DOHH2 (cell line): ENCODE measurements around the gene FAM228B.
A peak's percentile ranks its signal among the peaks of the same experiment; 100 is the strongest.

Experiments used
- H3F3A ChIP-seq: fragments of 200-600 bp; sonication (generic), shearing (Covaris generic); 2 replicates; pipeline ENCODE4 v1.6.0; 2016; ENCODE audit warnings: antibody characterized with exemption, mild to moderate bottlenecking; ENCODE audit not compliant: control insufficient read depth, insufficient read depth
- H3K27ac ChIP-seq: fragments of 200-600 bp; sonication (generic); 2 replicates; pipeline ENCODE4 v1.5.1; 2014; ENCODE audit warnings: low read depth, mild to moderate bottlenecking, low read length, moderate library complexity
- H3K27me3 ChIP-seq: fragments of 200-600 bp; sonication (generic); 2 replicates; pipeline ENCODE4 v1.6.1; 2014; ENCODE audit warnings: mild to moderate bottlenecking, low read length, mixed read lengths; ENCODE audit not compliant: control insufficient read depth
- H3K36me3 ChIP-seq: fragments of 200-600 bp; sonication (generic); 2 replicates; pipeline ENCODE4 v1.6.1; 2014; ENCODE audit warnings: mild to moderate bottlenecking, low read length, moderate library complexity, mixed read lengths; ENCODE audit not compliant: control insufficient read depth
- H3K4me1 ChIP-seq: fragments of 200-600 bp; sonication (generic); 2 replicates; pipeline ENCODE4 v1.6.1; 2014; ENCODE audit warnings: mild to moderate bottlenecking, low read length, mixed read lengths; ENCODE audit not compliant: control insufficient read depth
- H3K4me2 ChIP-seq: fragments of 200-600 bp; sonication (generic); 2 replicates; pipeline ENCODE4 v1.6.0; 2014; ENCODE audit warnings: mild to moderate bottlenecking, low read length, moderate library complexity
- H3K4me3 ChIP-seq: fragments of 200-600 bp; sonication (generic); 2 replicates; pipeline ENCODE4 v1.5.1; 2014; ENCODE audit warnings: mild to moderate bottlenecking, low read length, mixed read lengths
- H3K79me2 ChIP-seq: fragments of 200-600 bp; sonication (generic); 2 replicates; pipeline ENCODE4 v1.6.1; 2014; ENCODE audit warnings: mild to moderate bottlenecking, low read length, mixed read lengths; ENCODE audit not compliant: control insufficient read depth
- H3K9me2 ChIP-seq: fragments of 200-600 bp; sonication (generic); replicated peaks from 2 replicates; pipeline ENCODE4 v1.6.1; 2014; ENCODE audit warnings: mild to moderate bottlenecking, low read length, mixed read lengths; ENCODE audit not compliant: control insufficient read depth
- H3K9me3 ChIP-seq: fragments of 200-600 bp; sonication (generic); 2 replicates; pipeline ENCODE4 v1.6.1; 2014; ENCODE audit warnings: antibody characterized with exemption, low read length, mixed read lengths; ENCODE audit not compliant: control insufficient read depth, insufficient read depth
- H4K20me1 ChIP-seq: fragments of 200-600 bp; sonication (generic); 2 replicates; pipeline ENCODE4 v1.6.0; 2014; ENCODE audit warnings: low read depth, mild to moderate bottlenecking, antibody characterized with exemption, low read length, moderate library complexity; ENCODE audit not compliant: control insufficient read depth, insufficient read depth
- CTCF ChIP-seq: fragments of 200-600 bp; sonication (generic); IDR thresholded peaks from one replicate; pipeline ENCODE4 v1.5.1; 2014; ENCODE audit warnings: antibody characterized with exemption, mild to moderate bottlenecking, low read depth, low read length; ENCODE audit not compliant: poor library complexity, severe bottlenecking
- EZH2phosphoT487 ChIP-seq: fragments of 200-600 bp; sonication (generic); IDR thresholded peaks from 2 replicates; pipeline ENCODE4 v1.6.1; 2017; ENCODE audit warnings: borderline replicate concordance, mild to moderate bottlenecking, antibody characterized with exemption, low read length, moderate library complexity, mixed read lengths

The FAM228B gene

GRCh38 chr2:24077879-24078278 lies 45.4 kb upstream of the FAM228B start:
- peaks cover 22% of the 10 kb centered on the region for H3K4me1 ChIP-seq
- peak overlapping the region; percentile 73 for H3K4me2 ChIP-seq
- H3K4me3 ChIP-seq = peak overlapping the region; percentile 93
- no peaks in the 10 kb centered on the region for H4K20me1 ChIP-seq
- no peaks in the 10 kb centered on the region for H3K9me2 ChIP-seq
- H3K27me3 ChIP-seq = no peaks in the 10 kb centered on the region
- 0 out of 2 replicates have a peak, but pooled peaks cover 7% of the 10 kb centered on the region for H3F3A ChIP-seq
- peaks cover 32% of the 10 kb centered on the region for H3K79me2 ChIP-seq
- no peaks in the 10 kb centered on the region for H3K9me3 ChIP-seq
- no peak overlapping the region for H3K27ac ChIP-seq
- H3K36me3 ChIP-seq = peaks cover 23% of the 10 kb centered on the region
- no peak for TF ChIP-seq EZH2phosphoT487
- no peak for TF ChIP-seq CTCF

GRCh38 chr2:24080701-24081100 lies 42.6 kb upstream of the FAM228B start:
- H3K4me2 ChIP-seq = no peak overlapping the region
- H3K9me2 ChIP-seq = no peaks in the 10 kb centered on the region
- peaks cover 5% of the 10 kb centered on the region for H3K79me2 ChIP-seq
- 0 out of 2 replicates have a peak, but pooled peaks cover 7% of the 10 kb centered on the region for H3F3A ChIP-seq
- H4K20me1 ChIP-seq = no peaks in the 10 kb centered on the region
- no peak overlapping the region for H3K27ac ChIP-seq
- no peaks in the 10 kb centered on the region for H3K9me3 ChIP-seq
- H3K36me3 ChIP-seq = peaks cover 7% of the 10 kb centered on the region
- H3K4me1 ChIP-seq = peaks cover 25% of the 10 kb centered on the region
- no peak overlapping the region for H3K4me3 ChIP-seq
- TF ChIP-seq EZH2phosphoT487 (no peak), CTCF (no peak)
- no peaks in the 10 kb centered on the region for H3K27me3 ChIP-seq

- no peaks in the 10 kb centered on the region for H3K27me3 ChIP-seq
- no peaks in the 10 kb centered on the region for H3K9me2 ChIP-seq
- H3K9me3 ChIP-seq = no peaks in the 10 kb centered on the region
- peak overlapping the region; percentile 55 for H3K27ac ChIP-seq
- peak overlapping the region; percentile 84 for H3K4me3 ChIP-seq
- no peak for TF ChIP-seq CTCF
- TF ChIP-seq EZH2phosphoT487 = no peak
- peaks cover 7% of the 10 kb centered on the region; the same call in 1 of the 2 replicates for H3F3A ChIP-seq
- peak overlapping the region; percentile 91 for H3K4me2 ChIP-seq
- H3K79me2 ChIP-seq = no peaks in the 10 kb centered on the region
- H3K36me3 ChIP-seq = peaks cover 4% of the 10 kb centered on the region; the same call in 1 of the 2 replicates
- no peaks in the 10 kb centered on the region for H4K20me1 ChIP-seq
- peaks cover 16% of the 10 kb centered on the region for H3K4me1 ChIP-seq
These were observed 40.3 kb upstream of the FAM228B start for GRCh38 chr2:24082787-24083566.
